DMS153 (cell line): Measurements from ENCODE around the gene NEK9.

ENCODE experiments used
- DNase-seq: peaks from one replicate; lab custom pipeline; 2025; lab: John Stamatoyannopoulos, UW

Gene NEK9

GRCh38 chr14:75032939-75033338 is 93.9 kb downstream of the NEK9 start:
- DNase-seq = no peak

- DNase-seq = no peak
These were observed 96.7 kb downstream of the NEK9 start for GRCh38 chr14:75030147-75030546.
